Neural cell (in vitro differentiated cells): ENCODE measurements around the gene HUS1. TPM values are rescaled to one million over a fixed set of nuclear protein-coding genes. Genes with fewer than 3 reads are reported as not detected.

Experiments used
- H2AFZ ChIP-seq: fragments of 200-600, 300-800 bp; sonication (generic), shearing (Covaris generic); 2 replicates; pipeline ENCODE4 v1.6.0; 2014; ENCODE audit warnings: low read depth, mild to moderate bottlenecking, antibody characterized with exemption, low read length, moderate library complexity
- H3F3A ChIP-seq: fragments of 200-600 bp; shearing (Covaris generic); 2 replicates; pipeline ENCODE4 v1.6.1; 2016; ENCODE audit warnings: mild to moderate bottlenecking, moderate library complexity, mixed read lengths, antibody characterized with exemption, low read length; ENCODE audit not compliant: insufficient read depth, poor library complexity, severe bottlenecking
- H3K27ac ChIP-seq: fragments of 200-600, 300-800 bp; sonication (generic), shearing (Covaris generic); 2 replicates; pipeline ENCODE4 v1.5.1; 2014; ENCODE audit warnings: mild to moderate bottlenecking, low read length, moderate library complexity
- H3K27me3 ChIP-seq: fragments of 300-800, 200-600 bp; sonication (generic), shearing (Covaris generic); 2 replicates; pipeline ENCODE4 v1.6.0; 2014; ENCODE audit warnings: mild to moderate bottlenecking, low read depth, low read length, moderate library complexity; ENCODE audit not compliant: insufficient read depth
- H3K36me3 ChIP-seq: fragments of 300-800, 200-600 bp; sonication (generic), shearing (Covaris generic); 2 replicates; pipeline ENCODE4 v1.5.1; 2014; ENCODE audit warnings: mild to moderate bottlenecking, antibody characterized with exemption, low read length, moderate library complexity; ENCODE audit not compliant: insufficient read depth
- H3K4me2 ChIP-seq: fragments of 300-800, 200-600 bp; sonication (generic), shearing (Covaris generic); 2 replicates; pipeline ENCODE4 v1.6.0; 2014; ENCODE audit warnings: mild to moderate bottlenecking, low read length
- H3K4me3 ChIP-seq: fragments of 300-800, 200-600 bp; sonication (generic), shearing (Covaris generic); 2 replicates; pipeline ENCODE4 v1.5.1; 2014; ENCODE audit warnings: mild to moderate bottlenecking, low read length, moderate library complexity
- H3K79me2 ChIP-seq: fragments of 200-600 bp; shearing (Covaris generic); replicated peaks from 2 replicates; pipeline ENCODE4 v1.6.0; 2014; ENCODE audit warnings: mild to moderate bottlenecking, low read length, moderate library complexity; ENCODE audit not compliant: insufficient read depth
- H3K9ac ChIP-seq: fragments of 300-800, 200-600 bp; sonication (generic), shearing (Covaris generic); 2 replicates; pipeline ENCODE4 v1.6.1; 2016; ENCODE audit warnings: mild to moderate bottlenecking, low read length, mixed read lengths
- H3K9me2 ChIP-seq: fragments of 200-600 bp; shearing (Covaris generic); 2 replicates; pipeline ENCODE4 v1.6.1; 2016; ENCODE audit warnings: mild to moderate bottlenecking, low read length, mixed read lengths; ENCODE audit not compliant: insufficient read depth
- H3K9me3 ChIP-seq: fragments of 200-600, 300-800 bp; sonication (generic), shearing (Covaris generic); 2 replicates; pipeline ENCODE4 v1.6.1; 2016; ENCODE audit warnings: mild to moderate bottlenecking, mixed run types, low read length, moderate library complexity, mixed read lengths
- H4K20me1 ChIP-seq: fragments of 200-600 bp; shearing (Covaris generic); 2 replicates; pipeline ENCODE4 v1.6.1; 2016; ENCODE audit warnings: mild to moderate bottlenecking, mixed run types; ENCODE audit not compliant: insufficient read depth
- EP300 ChIP-seq: fragments of 450-650 bp; conservative IDR thresholded peaks from 2 replicates; pipeline ENCODE4 v1.6.1; 2014; ENCODE audit warnings: antibody characterized with exemption, mild to moderate bottlenecking, moderate library complexity; ENCODE audit not compliant: poor library complexity, severe bottlenecking
- EZH2 ChIP-seq: fragments of 200-600, 300-800 bp; shearing (Covaris generic), sonication (generic); IDR thresholded peaks from 2 replicates; pipeline ENCODE4 v1.6.1; 2014; ENCODE audit warnings: antibody characterized with exemption, low read length, borderline replicate concordance, mild to moderate bottlenecking; ENCODE audit not compliant: insufficient read depth, poor library complexity, severe bottlenecking
- MXI1 ChIP-seq: fragments of 450-650 bp; conservative IDR thresholded peaks from 2 replicates; pipeline ENCODE4 v1.6.1; 2014; ENCODE audit warnings: antibody characterized with exemption, mild to moderate bottlenecking; ENCODE audit not compliant: poor library complexity, severe bottlenecking
- POLR2AphosphoS5 ChIP-seq: IDR thresholded peaks from 2 replicates; pipeline ENCODE4 v1.6.1; 2012
- RAD21 ChIP-seq: fragments of 450-650 bp; conservative IDR thresholded peaks from 2 replicates; pipeline ENCODE4 v1.6.1; 2014; ENCODE audit warnings: antibody characterized with exemption, mild to moderate bottlenecking, moderate library complexity
- REST ChIP-seq: IDR thresholded peaks from 2 replicates; pipeline ENCODE4 v1.6.1; 2012; ENCODE audit warnings: borderline replicate concordance
- SMC3 ChIP-seq: fragments of 450-650 bp; conservative IDR thresholded peaks from 2 replicates; pipeline ENCODE4 v1.6.1; 2014; ENCODE audit warnings: antibody characterized with exemption, mild to moderate bottlenecking, moderate library complexity; ENCODE audit not compliant: poor library complexity
- TAF1 ChIP-seq: IDR thresholded peaks from 2 replicates; pipeline ENCODE4 v1.6.1; 2012; ENCODE audit warnings: low read depth
- polyA plus RNA-seq: library from polyadenylated mRNA; depleted of rRNA; stranded (reverse); fragments of >200 nt; gene quantifications from 2 replicates; pipeline ENCODE4 v1.2.3, GENCODE V29; 2014
- TF ChIP-seq, protein P1 (sequence below): fragments of 450-650 bp; IDR thresholded peaks from 2 replicates; pipeline ENCODE4 v1.5.1; 2014; ENCODE audit warnings: antibody characterized with exemption, mild to moderate bottlenecking, moderate library complexity; ENCODE audit not compliant: poor library complexity, severe bottlenecking

Gene HUS1
- polyA plus RNA-seq, 1 donor from 2014 or later, result 17.4 TPM

- H3K36me3 ChIP-seq, result peaks cover 13% of the 10 kb centered on the region
- no peak overlapping the region for H3K9ac ChIP-seq
- no peaks in the 10 kb centered on the region for H3F3A ChIP-seq
- H3K4me3 ChIP-seq, result no peak overlapping the region
- H3K79me2 ChIP-seq, result no peaks in the 10 kb centered on the region
- no peak overlapping the region for H2AFZ ChIP-seq
- no peaks in the 10 kb centered on the region for H4K20me1 ChIP-seq
- no peaks in the 10 kb centered on the region for H3K27me3 ChIP-seq
- peaks cover 5% of the 10 kb centered on the region for H3K9me3 ChIP-seq
- H3K9me2 ChIP-seq, result no peaks in the 10 kb centered on the region
- H3K4me2 ChIP-seq, result no peak overlapping the region
- TF ChIP-seq REST, result no peak
- TF ChIP-seq MXI1, result no peak
- TF ChIP-seq RAD21, result no peak
- TF ChIP-seq TAF1, result no peak
- TF ChIP-seq, protein P1, sequence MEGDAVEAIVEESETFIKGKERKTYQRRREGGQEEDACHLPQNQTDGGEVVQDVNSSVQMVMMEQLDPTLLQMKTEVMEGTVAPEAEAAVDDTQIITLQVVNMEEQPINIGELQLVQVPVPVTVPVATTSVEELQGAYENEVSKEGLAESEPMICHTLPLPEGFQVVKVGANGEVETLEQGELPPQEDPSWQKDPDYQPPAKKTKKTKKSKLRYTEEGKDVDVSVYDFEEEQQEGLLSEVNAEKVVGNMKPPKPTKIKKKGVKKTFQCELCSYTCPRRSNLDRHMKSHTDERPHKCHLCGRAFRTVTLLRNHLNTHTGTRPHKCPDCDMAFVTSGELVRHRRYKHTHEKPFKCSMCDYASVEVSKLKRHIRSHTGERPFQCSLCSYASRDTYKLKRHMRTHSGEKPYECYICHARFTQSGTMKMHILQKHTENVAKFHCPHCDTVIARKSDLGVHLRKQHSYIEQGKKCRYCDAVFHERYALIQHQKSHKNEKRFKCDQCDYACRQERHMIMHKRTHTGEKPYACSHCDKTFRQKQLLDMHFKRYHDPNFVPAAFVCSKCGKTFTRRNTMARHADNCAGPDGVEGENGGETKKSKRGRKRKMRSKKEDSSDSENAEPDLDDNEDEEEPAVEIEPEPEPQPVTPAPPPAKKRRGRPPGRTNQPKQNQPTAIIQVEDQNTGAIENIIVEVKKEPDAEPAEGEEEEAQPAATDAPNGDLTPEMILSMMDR, result no peak
- no peak for TF ChIP-seq POLR2AphosphoS5
- TF ChIP-seq SMC3, result no peak
- H3K27ac ChIP-seq, result no peak overlapping the region
These were observed 25.0 kb downstream of the HUS1 start for GRCh38 chr7:47954231-47954911.

DNA sequence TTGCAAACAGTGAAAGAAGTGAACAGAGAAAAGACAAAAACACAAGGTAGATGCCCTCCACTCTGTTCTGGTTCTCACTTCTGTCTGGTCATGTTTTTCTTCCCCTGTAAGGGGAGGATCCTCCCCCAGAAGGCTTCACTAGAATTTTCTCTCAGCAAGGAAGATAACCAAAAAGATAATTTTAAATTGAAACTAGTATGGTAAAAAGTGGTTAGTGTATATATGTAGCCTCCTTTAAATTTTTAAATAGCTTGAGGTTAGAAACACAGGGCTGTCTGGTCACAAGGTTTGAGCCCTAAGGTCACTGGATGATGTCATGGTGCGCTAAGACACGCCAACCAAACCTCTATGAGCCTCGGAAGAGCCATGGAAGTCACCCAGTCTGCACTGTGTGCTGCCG, 25.6 kb downstream of the HUS1 start:
- H3F3A ChIP-seq, result no peaks in the 10 kb centered on the region
- no peaks in the 10 kb centered on the region for H3K27me3 ChIP-seq
- no peak overlapping the region for H3K4me2 ChIP-seq
- peaks cover 13% of the 10 kb centered on the region for H3K36me3 ChIP-seq
- H2AFZ ChIP-seq, result no peak overlapping the region
- no peaks in the 10 kb centered on the region for H3K79me2 ChIP-seq
- H3K27ac ChIP-seq, result no peak overlapping the region
- H3K9me2 ChIP-seq, result no peaks in the 10 kb centered on the region
- H3K9me3 ChIP-seq, result peaks cover 5% of the 10 kb centered on the region
- no peaks in the 10 kb centered on the region for H4K20me1 ChIP-seq
- no peak overlapping the region for H3K4me3 ChIP-seq
- TF ChIP-seq EP300, result no peak
- TF ChIP-seq, protein P1, result no peak
- TF ChIP-seq EZH2, result no peak
- TF ChIP-seq REST, result no peak
- TF ChIP-seq SMC3, result no peak
- TF ChIP-seq RAD21, result no peak
- TF ChIP-seq POLR2AphosphoS5, result no peak
- TF ChIP-seq TAF1, result no peak
- no peak overlapping the region for H3K9ac ChIP-seq
